ENCODE results near the gene TEX47.

DNA sequence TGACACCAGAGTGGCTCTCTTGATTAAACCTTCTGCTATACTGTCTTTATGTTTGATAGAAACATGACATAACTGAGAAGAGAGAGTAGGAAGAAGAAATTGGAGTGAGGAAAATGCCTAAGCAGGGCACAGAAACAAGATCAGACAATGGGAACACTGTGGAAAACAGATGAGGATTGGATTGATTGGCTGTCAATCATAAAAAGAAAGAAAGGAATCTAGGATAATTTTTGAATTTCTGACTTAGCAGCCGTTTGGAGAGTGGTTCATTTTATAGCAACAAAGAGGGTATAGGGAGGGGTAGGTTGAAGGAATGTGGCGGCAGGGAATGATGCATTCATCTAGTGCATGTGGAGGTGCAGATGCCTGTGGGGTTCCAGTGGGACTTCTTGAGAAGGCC lies 7.8 kb downstream of the TEX47 start:
- TF ChIP-seq, protein P1, sequence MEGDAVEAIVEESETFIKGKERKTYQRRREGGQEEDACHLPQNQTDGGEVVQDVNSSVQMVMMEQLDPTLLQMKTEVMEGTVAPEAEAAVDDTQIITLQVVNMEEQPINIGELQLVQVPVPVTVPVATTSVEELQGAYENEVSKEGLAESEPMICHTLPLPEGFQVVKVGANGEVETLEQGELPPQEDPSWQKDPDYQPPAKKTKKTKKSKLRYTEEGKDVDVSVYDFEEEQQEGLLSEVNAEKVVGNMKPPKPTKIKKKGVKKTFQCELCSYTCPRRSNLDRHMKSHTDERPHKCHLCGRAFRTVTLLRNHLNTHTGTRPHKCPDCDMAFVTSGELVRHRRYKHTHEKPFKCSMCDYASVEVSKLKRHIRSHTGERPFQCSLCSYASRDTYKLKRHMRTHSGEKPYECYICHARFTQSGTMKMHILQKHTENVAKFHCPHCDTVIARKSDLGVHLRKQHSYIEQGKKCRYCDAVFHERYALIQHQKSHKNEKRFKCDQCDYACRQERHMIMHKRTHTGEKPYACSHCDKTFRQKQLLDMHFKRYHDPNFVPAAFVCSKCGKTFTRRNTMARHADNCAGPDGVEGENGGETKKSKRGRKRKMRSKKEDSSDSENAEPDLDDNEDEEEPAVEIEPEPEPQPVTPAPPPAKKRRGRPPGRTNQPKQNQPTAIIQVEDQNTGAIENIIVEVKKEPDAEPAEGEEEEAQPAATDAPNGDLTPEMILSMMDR (conservative IDR thresholded peaks at IDR 0.05; ENCODE audit: low read length), result no peak
- no peak for TF ChIP-seq EZH2phosphoT487 (IDR thresholded peaks at IDR 0.05; ENCODE audit: borderline replicate concordance, low read depth, low read length)
